Gastrocnemius medialis (tissue), 4 donors: ENCODE data around the gene SERPINA3.

Experiments used
- POLR2A ChIP-seq, 2 donors: fragments of 450-650 bp; IDR thresholded peaks; one replicate each; pipeline ENCODE4 v1.6.1; 2017; ENCODE audit warnings: antibody characterized with exemption in 2 of 2, mild to moderate bottlenecking in 2 of 2, moderate library complexity in 2 of 2
- TF ChIP-seq, protein P1 (sequence below), 5 experiments: fragments of 450-650 bp in 3 of 5; fragments of 200-600 bp in 2 of 5; sonication (generic) in 2 of 5; IDR thresholded peaks in 4 of 5; conservative IDR thresholded peaks in 1 of 5; 1 replicate in 4 of 5; 2 replicates in 1 of 5; pipeline ENCODE4 v1.5.1; 2016 to 2019; ENCODE audit warnings: antibody characterized with exemption in 5 of 5, mild to moderate bottlenecking in 3 of 5, moderate library complexity in 3 of 5

DNA sequence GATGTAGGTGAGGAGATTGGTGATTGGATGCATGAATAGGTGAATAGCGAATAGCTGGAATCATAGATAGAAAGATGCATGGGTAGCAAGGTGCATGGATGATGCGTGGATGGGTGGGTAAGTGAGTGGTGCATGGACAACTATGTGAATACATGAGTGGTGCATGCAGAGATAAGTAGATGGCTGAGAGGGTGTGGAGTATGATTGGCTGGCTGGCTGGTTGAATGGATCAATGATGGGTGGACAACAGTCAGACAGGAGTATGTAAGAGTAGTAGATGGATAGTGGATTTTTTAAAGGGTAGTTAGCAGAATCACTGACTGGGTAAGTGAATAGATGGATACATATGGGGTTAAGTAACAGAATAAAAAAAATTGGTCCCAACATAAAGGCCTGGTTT lies 33.9 kb downstream of the SERPINA3 start:
- TF ChIP-seq, protein P1, sequence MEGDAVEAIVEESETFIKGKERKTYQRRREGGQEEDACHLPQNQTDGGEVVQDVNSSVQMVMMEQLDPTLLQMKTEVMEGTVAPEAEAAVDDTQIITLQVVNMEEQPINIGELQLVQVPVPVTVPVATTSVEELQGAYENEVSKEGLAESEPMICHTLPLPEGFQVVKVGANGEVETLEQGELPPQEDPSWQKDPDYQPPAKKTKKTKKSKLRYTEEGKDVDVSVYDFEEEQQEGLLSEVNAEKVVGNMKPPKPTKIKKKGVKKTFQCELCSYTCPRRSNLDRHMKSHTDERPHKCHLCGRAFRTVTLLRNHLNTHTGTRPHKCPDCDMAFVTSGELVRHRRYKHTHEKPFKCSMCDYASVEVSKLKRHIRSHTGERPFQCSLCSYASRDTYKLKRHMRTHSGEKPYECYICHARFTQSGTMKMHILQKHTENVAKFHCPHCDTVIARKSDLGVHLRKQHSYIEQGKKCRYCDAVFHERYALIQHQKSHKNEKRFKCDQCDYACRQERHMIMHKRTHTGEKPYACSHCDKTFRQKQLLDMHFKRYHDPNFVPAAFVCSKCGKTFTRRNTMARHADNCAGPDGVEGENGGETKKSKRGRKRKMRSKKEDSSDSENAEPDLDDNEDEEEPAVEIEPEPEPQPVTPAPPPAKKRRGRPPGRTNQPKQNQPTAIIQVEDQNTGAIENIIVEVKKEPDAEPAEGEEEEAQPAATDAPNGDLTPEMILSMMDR (IDR thresholded peaks at IDR 0.05 in 4 of 5, conservative IDR thresholded peaks at IDR 0.05 in 1 of 5) = no peak
- no peak for TF ChIP-seq POLR2A (IDR thresholded peaks at IDR 0.05)
